NB4 (cell line): ENCODE measurements around the gene SSNA1.

Experiments
- DNase-seq: peaks from one replicate; pipeline ENCODE4 v3.0.0; 2010; ENCODE audit warnings: low read depth
- H3K4me3 ChIP-seq: one replicate; pipeline ENCODE4 v1.5.1; 2011; ENCODE audit warnings: mild to moderate bottlenecking, low read depth, low read length, moderate library complexity
- MAX ChIP-seq: IDR thresholded peaks from 2 replicates; pipeline ENCODE4 v1.6.1; 2011; ENCODE audit warnings: low read depth, low read length
- MYC ChIP-seq: IDR thresholded peaks from 2 replicates; pipeline ENCODE4 v1.6.1; 2011; ENCODE audit warnings: low read depth, low read length
- POLR2A ChIP-seq: IDR thresholded peaks from 2 replicates; pipeline ENCODE4 v1.6.1; 2011; ENCODE audit warnings: mild to moderate bottlenecking; ENCODE audit not compliant: insufficient read length; ENCODE audit errors: extremely low read depth
- TF ChIP-seq, protein P1 (sequence below): IDR thresholded peaks from one replicate; pipeline ENCODE4 v1.5.1; 2012; ENCODE audit warnings: low read depth, low read length

Gene SSNA1

GRCh38 chr9:137171149-137171900, 17.2 kb upstream of the SSNA1 start:
- no peak overlapping the region for H3K4me3 ChIP-seq
- TF ChIP-seq POLR2A: no peak
- TF ChIP-seq, protein P1, sequence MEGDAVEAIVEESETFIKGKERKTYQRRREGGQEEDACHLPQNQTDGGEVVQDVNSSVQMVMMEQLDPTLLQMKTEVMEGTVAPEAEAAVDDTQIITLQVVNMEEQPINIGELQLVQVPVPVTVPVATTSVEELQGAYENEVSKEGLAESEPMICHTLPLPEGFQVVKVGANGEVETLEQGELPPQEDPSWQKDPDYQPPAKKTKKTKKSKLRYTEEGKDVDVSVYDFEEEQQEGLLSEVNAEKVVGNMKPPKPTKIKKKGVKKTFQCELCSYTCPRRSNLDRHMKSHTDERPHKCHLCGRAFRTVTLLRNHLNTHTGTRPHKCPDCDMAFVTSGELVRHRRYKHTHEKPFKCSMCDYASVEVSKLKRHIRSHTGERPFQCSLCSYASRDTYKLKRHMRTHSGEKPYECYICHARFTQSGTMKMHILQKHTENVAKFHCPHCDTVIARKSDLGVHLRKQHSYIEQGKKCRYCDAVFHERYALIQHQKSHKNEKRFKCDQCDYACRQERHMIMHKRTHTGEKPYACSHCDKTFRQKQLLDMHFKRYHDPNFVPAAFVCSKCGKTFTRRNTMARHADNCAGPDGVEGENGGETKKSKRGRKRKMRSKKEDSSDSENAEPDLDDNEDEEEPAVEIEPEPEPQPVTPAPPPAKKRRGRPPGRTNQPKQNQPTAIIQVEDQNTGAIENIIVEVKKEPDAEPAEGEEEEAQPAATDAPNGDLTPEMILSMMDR: no peak
- no peak for TF ChIP-seq MYC
- TF ChIP-seq MAX: no peak
- no peak for DNase-seq

DNA sequence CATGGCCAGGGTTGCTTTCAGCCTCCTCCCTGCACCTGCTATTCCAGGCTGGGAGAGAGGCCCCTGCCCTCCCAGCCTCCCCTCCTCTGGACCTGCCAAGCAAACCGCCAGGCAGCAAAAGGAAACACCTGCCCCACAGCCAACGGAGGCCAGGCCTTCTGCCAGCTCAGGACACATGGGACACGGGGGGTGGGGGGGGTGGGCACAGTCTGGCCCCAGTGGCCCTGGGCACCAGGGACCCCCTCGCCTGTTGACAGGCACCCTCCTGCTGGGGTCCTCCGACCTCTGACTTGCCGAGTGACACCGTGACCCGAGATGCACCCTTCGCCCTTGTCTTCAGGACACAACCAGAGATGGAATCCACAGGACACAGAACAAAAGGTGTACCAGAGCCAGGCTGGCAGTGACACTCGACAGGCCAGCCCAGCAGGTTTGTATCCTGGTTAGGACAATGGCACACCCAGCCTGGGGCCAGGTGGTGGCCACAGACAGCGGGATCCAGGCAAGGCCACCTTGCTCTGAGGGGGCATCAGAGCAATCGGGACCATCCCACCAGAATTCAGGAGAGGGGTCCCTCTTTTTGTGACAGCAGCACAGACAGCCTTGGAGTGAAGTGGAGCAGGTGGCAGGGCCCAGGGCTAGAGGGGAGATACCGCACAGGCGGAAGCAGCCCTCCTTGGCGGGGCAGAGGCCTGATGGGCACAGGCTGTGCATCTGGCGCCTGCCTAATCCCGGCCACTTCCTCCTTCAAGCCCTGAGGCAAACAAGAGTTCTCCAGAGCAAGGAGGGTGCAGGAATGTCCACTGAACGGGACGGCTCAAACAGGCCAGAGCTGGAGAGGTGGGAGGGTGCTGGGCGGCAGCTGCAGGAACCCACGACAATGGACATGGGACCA, 15.3 kb upstream of the SSNA1 start:
- TF ChIP-seq MAX (no peak), POLR2A (no peak), MYC (no peak)
- TF ChIP-seq, protein P1: no peak
- no peak for DNase-seq
- no peak overlapping the region for H3K4me3 ChIP-seq

GRCh38 chr9:137173796-137174664, 14.4 kb upstream of the SSNA1 start:
- TF ChIP-seq MAX (no peak), POLR2A (no peak), MYC (no peak)
- TF ChIP-seq, protein P1: no peak
- DNase-seq: no peak

DNA sequence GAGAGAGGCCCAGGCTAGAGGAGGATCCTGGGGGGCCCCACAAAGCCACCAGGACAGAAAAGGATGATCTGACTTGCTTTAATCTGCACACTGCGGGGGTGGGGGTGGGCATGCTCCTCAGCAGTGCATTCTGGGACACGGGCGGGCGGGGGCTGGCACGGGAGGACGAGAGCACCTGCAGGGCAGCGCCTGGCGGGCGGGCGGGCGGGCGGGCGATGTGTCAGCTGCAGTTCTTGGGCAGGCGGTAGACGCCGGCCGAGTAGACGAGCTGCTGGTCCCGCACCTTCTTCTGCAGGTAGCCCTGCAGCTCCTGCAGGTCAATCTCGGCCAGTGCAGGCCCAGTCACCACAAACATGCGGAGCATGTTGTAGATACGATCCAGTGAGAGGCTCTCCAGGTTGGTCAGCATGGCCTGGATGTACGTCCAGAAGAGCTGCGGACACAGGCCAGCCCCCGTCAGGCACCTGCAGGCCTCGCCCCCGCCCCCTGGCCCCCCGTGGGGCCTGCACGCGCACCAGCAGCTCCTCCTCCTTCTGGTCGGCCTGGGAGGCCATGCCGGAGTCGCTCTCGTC, 13.7 kb upstream of the SSNA1 start:
- TF ChIP-seq POLR2A: no peak
- no peak for TF ChIP-seq MYC
- TF ChIP-seq MAX: no peak
- TF ChIP-seq, protein P1: no peak

More at GRCh38 chr9:137173796-137174664, 14.4 kb upstream of the SSNA1 start:
- H3K4me3 ChIP-seq: no peak overlapping the region

GRCh38 chr9:137175345-137175961, 13.0 kb upstream of the SSNA1 start:
- no peak for DNase-seq
- TF ChIP-seq POLR2A (no peak), MYC (no peak), MAX (no peak)
- TF ChIP-seq, protein P1: no peak

More for the DNA sequence above, 13.7 kb upstream of the SSNA1 start:
- no peak overlapping the region for H3K4me3 ChIP-seq
- DNase-seq: no peak

More at GRCh38 chr9:137175345-137175961, 13.0 kb upstream of the SSNA1 start:
- H3K4me3 ChIP-seq: no peak overlapping the region
